ENCODE measurements around the gene VAX1.
"Not testable (repeated sequence)": the region's sequence is repeated elsewhere in the genome, so short reads cannot be mapped to it uniquely, and the experiment has no call there.

The VAX1 gene, protein sequence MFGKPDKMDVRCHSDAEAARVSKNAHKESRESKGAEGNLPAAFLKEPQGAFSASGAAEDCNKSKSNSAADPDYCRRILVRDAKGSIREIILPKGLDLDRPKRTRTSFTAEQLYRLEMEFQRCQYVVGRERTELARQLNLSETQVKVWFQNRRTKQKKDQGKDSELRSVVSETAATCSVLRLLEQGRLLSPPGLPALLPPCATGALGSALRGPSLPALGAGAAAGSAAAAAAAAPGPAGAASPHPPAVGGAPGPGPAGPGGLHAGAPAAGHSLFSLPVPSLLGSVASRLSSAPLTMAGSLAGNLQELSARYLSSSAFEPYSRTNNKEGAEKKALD

DNA sequence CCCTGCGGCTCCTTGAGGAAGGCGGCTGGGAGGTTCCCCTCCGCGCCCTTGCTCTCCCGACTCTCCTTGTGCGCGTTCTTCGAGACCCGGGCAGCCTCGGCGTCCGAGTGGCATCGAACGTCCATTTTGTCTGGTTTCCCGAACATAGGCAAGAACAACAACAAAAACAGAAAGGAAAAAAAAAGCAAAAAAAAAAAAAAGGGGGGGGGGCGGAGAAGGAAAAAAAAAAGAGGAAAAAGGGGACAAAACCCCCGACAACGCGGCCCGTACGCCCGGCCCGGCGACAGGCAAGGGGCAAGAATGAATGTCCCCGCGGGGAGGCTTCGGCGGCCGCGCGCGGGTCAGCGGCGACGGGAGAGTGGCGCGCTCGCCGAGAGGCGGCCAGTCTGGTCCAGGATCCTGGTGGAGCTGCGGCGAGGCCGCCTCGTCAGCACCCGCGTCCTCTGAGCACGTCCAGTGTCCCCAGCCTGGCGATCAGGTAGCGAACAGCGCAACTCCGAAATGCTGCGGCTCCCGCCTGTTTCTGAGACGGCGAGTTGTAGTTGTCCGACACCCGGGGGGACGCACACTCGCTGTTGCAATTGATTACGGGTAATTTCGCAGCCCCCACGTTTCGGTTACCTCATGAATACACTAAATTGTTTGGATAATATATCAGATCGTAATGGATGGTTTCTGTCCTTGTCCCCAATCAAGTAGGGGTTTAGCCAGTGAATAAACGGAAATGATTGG, at the start of gene VAX1:
Gene VAX1 (minus strand): TSS at position 360 of the 732 bp plus-strand sequence. CDS start 214 bp downstream, at position 146.
- H3K4me3 ChIP-seq (ENCODE audit: low read length) = no peak within 1 kb of the TSS
- peaks cover 95% of the 10 kb centered on the region for H3K27me3 ChIP-seq (ENCODE audit: control insufficient read depth, insufficient read depth, low read length)
- no peaks in the 10 kb centered on the region for H3K36me3 ChIP-seq (ENCODE audit: control insufficient read depth, insufficient read depth, low read length)
- no peaks in the 10 kb centered on the region for H3K9me3 ChIP-seq (ENCODE audit: control insufficient read depth, low read length)
- peaks cover 11% of the 10 kb centered on the region for H3K4me1 ChIP-seq (ENCODE audit: control insufficient read depth, insufficient read depth, low read length)
- H3K9ac ChIP-seq (ENCODE audit: low read length) = no peak within 1 kb of the TSS

DNA sequence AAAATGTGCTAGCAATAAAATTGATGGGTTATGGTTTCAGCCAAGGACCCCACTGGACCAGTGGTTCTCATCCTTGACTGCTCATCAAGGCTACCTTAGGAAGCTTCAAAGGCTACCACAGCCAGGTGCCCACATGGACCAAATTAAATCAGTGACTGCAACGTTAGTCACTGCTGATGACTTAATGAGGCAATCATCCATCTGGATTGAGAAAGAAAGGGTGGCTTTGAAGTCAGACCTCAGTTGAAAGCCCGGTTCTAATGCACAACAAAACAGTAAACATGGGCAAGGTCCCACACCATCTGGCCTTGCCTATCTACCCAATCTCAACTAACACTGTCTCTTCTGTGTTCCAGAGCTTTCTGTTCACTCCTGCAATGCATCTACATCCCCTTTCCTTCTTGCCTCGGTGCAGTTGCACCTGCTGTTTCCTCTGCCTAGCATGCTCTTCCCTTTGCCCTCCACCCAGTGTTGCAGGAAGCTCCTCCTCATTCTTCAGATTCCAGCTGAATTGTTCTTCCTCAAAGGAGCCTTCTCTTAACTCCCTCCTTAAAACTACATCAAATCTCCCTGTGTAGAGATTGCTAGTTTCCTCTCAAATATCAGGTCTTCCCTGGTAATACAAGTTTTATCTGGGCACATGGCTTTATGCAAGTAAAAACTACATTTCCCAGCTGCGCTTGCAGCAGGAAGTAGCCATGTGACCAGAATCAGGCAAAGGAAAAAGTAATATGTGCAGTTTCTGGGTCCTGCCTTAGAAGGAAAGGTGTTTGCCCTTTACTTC, 49.0 kb upstream of the VAX1 start:
- Histone ChIP-seq H3K27me3 (ENCODE audit: control insufficient read depth, insufficient read depth, low read length) (peaks cover 3% of the 10 kb centered on the region), H3K9me3 (ENCODE audit: control insufficient read depth, low read length) (no peaks in the 10 kb centered on the region), H3K4me3 (ENCODE audit: low read length) (no peak overlapping the region), H3K9ac (ENCODE audit: low read length) (no peak overlapping the region), H3K36me3 (ENCODE audit: control insufficient read depth, insufficient read depth, low read length) (no peaks in the 10 kb centered on the region), H3K4me1 (ENCODE audit: control insufficient read depth, insufficient read depth, low read length) (no peaks in the 10 kb centered on the region)

DNA sequence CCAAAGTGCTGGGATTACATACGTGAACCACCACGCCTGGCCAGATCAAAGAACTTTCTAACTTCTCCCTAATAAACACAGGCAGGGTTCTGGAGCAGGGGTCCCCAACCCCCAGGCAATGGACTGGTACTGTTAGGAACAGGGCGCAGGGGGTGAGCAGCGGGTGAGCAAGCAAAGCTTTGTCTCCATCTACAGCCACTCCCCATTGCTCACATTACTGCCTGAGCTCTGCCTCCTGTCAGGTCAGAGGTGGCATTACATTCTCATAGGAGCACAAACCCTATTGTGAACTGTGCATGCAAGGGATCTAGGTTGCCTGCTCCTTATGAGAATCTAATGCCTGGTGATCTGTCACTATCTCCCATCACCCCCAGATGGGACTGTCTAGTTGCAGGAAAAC, 47.7 kb upstream of the VAX1 start:
- not testable (repeated sequence) for H3K9me3 ChIP-seq (ENCODE audit: control insufficient read depth, low read length); H3K4me1 ChIP-seq (ENCODE audit: control insufficient read depth, insufficient read depth, low read length); H3K4me3 ChIP-seq (ENCODE audit: low read length); H3K36me3 ChIP-seq (ENCODE audit: control insufficient read depth, insufficient read depth, low read length); H3K9ac ChIP-seq (ENCODE audit: low read length); H3K27me3 ChIP-seq (ENCODE audit: control insufficient read depth, insufficient read depth, low read length)

DNA sequence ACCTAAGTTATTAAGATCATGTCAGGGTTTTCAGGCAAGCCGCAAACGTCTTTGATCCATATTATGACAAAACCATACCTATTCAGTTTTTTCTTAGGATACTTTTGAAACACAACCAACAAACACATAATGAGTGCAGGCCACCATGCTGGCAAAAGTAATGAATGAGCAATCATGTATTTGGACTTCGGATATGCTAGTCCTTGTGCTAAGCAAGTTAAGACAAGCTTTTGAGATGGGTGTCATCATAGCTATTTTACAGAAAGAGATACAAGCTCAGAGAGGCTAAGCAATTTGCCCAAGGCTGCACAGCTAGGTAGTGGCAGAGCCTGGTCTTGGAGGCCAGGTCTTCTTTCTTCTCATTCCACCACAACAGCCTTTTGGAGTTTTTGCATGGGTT, 46.8 kb upstream of the VAX1 start:
- H3K9me3 ChIP-seq (ENCODE audit: control insufficient read depth, low read length) = no peaks in the 10 kb centered on the region

DNA sequence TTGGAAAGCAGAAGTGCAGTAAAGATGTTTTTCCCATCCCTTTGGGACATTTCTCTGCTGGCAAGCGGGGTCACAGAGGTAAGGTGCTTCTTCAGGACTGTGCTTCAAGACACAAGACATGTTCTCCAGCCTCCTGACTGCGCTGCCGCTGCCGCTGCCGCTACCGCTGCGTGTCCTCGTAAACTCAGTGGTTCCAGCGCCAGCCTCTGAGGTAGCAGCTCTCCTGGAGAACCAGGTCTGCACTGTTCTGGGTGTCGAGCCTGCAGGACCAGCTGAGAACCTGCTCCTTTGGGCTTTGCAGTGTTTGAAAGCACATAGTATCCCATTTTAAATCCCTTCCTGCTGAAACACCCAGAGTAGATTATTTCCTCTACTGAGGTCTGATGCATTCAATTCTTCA, 46.2 kb upstream of the VAX1 start:
- Histone ChIP-seq H3K4me3 (ENCODE audit: low read length) (no peak overlapping the region), H3K9ac (ENCODE audit: low read length) (no peak overlapping the region), H3K9me3 (ENCODE audit: control insufficient read depth, low read length) (no peaks in the 10 kb centered on the region), H3K27me3 (ENCODE audit: control insufficient read depth, insufficient read depth, low read length) (peaks cover 7% of the 10 kb centered on the region), H3K4me1 (ENCODE audit: control insufficient read depth, insufficient read depth, low read length) (no peaks in the 10 kb centered on the region), H3K36me3 (ENCODE audit: control insufficient read depth, insufficient read depth, low read length) (no peaks in the 10 kb centered on the region)

More for the DNA sequence above, 46.8 kb upstream of the VAX1 start:
- Histone ChIP-seq H3K4me1 (ENCODE audit: control insufficient read depth, insufficient read depth, low read length) (no peaks in the 10 kb centered on the region), H3K9ac (ENCODE audit: low read length) (no peak overlapping the region), H3K4me3 (ENCODE audit: low read length) (no peak overlapping the region), H3K36me3 (ENCODE audit: control insufficient read depth, insufficient read depth, low read length) (no peaks in the 10 kb centered on the region), H3K27me3 (ENCODE audit: control insufficient read depth, insufficient read depth, low read length) (peaks cover 7% of the 10 kb centered on the region)

DNA sequence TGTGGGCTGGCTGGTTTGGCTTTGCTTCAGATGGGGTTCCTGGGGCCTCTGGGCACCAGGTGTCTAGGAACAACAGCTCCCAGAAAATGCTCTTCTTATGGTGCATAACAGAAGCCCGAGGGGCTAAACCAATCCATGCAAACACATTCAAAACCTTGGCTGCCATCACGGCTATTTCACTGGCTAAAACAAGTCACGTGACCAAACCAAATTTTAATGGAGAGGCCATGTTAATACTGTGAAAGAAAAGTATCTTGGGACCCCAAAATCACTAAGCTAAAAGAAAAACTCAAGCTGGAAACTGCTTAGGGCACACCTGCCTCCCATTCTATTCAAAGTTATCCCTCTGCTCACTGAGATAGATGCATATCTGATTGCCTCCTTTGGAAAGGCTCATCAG, 40.1 kb upstream of the VAX1 start:
- peaks cover 20% of the 10 kb centered on the region for H3K27me3 ChIP-seq (ENCODE audit: control insufficient read depth, insufficient read depth, low read length)

DNA sequence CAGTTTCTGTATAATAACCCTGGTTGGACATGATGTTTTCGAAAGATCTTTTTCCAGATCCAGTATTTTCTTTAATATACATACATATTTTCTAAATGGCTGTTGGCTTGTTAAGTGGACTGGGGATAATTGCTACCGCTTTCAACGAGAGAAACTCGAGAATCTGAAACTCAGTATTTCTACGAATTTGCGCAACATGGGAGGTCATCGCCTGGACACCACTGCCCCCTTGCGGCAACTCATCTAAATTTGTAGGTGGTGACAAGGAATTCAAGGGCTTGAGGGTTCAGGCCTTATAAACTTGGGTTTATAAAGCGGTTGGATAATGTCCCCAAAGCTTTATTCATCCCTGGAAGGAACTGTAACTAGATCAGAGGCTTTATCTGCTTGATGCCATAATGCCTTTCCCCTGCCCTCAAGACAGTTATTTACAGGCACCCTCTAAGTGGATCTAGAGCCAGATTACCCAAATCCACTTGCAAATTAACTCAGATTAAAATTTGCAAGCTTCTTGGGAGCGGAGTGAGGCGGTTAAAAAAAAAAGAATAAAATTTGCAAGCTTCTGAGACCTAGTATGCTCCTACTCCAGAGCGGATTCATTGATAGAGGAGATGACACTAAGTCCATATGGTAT, 37.9 kb upstream of the VAX1 start:
- H3K9me3 ChIP-seq (ENCODE audit: control insufficient read depth, low read length) = no peaks in the 10 kb centered on the region
- H3K9ac ChIP-seq (ENCODE audit: low read length) = no peak overlapping the region
- H3K27me3 ChIP-seq (ENCODE audit: control insufficient read depth, insufficient read depth, low read length) = peaks cover 41% of the 10 kb centered on the region
- H3K36me3 ChIP-seq (ENCODE audit: control insufficient read depth, insufficient read depth, low read length) = no peaks in the 10 kb centered on the region
- H3K4me3 ChIP-seq (ENCODE audit: low read length) = peak overlapping the region; percentile 31
- H3K4me1 ChIP-seq (ENCODE audit: control insufficient read depth, insufficient read depth, low read length) = peaks cover 7% of the 10 kb centered on the region

More for the DNA sequence above, 40.1 kb upstream of the VAX1 start:
- Histone ChIP-seq H3K36me3 (ENCODE audit: control insufficient read depth, insufficient read depth, low read length) (no peaks in the 10 kb centered on the region), H3K4me3 (ENCODE audit: low read length) (no peak overlapping the region), H3K9me3 (ENCODE audit: control insufficient read depth, low read length) (no peaks in the 10 kb centered on the region), H3K4me1 (ENCODE audit: control insufficient read depth, insufficient read depth, low read length) (peaks cover 7% of the 10 kb centered on the region), H3K9ac (ENCODE audit: low read length) (no peak overlapping the region)

DNA sequence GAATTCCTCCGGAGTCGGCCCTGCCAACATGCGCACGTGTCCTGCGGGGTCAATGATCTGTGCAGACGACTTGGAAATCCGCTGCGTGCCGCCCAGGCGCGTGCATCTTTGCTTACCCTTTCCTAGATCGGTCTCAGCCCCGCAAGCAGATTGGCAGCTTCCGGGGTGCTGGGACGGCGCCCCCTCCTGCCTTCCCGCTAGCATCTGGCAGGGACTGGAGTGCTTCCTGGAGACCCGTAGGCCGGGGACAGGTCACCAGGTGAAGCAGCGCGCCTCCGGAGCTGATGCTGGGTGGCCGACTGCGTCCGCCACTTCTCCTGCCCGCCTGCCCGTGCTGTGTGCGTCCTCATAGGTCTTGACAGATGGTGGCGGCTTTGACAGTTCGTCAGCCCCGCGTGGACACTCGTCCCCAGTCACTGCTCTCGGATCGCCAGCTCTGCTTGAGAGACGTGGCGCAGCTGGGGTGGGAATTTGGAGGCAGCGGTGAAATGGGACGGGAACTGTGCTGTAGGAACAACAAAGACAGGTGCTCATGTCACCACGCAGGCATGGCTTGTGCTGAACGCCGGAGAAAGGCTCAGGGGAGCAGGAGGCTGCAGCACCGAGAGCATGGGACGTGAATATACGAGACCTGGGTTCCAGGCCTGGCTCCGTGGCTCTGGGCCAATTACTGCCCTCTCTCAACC, 37.3 kb upstream of the VAX1 start:
- Histone ChIP-seq H3K9ac (ENCODE audit: low read length) (no peak overlapping the region), H3K36me3 (ENCODE audit: control insufficient read depth, insufficient read depth, low read length) (no peaks in the 10 kb centered on the region), H3K4me3 (ENCODE audit: low read length) (peak overlapping the region; percentile 31), H3K27me3 (ENCODE audit: control insufficient read depth, insufficient read depth, low read length) (peaks cover 47% of the 10 kb centered on the region), H3K9me3 (ENCODE audit: control insufficient read depth, low read length) (no peaks in the 10 kb centered on the region), H3K4me1 (ENCODE audit: control insufficient read depth, insufficient read depth, low read length) (peaks cover 7% of the 10 kb centered on the region)

DNA sequence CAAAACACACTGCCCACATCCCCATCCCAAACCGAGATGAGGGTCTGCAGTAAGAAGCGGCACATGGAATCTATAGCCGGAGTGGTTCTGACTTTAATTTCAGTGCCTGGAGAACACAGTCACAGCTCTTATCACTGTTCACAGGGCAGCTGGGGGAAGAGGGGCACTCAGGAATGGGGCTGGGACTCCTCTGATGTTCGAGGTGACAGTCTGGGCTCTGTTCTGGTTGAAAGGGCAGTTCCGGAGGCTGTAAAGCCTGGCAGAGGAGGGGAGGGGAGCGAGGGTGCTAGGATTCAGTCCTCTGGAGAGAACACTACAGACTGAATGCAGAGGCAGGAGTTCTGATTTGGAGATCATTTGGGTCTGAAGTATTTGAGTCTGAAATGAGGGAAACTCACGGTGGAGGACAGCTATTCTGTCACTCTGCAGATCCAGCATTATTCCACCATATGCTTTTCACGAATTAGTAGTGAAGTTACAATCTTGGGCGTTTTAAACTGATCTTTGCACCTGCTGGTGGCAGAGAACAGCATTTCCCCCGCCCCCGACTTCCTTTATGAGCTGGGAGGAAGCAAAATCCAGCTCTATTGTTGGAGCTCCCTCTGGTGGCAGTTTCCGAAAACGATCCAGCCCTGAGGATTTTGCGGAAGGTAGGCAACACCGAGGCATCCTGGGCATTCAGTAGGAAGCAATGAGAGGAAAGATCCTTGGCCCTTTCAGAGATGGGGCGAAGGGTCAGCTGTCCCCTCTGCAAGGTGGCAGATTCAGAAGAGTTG, 36.6 kb upstream of the VAX1 start:
- H3K9ac ChIP-seq (ENCODE audit: low read length) = no peak overlapping the region
- peaks cover 50% of the 10 kb centered on the region for H3K27me3 ChIP-seq (ENCODE audit: control insufficient read depth, insufficient read depth, low read length)
- peak overlapping the region; percentile 31 for H3K4me3 ChIP-seq (ENCODE audit: low read length)
- H3K36me3 ChIP-seq (ENCODE audit: control insufficient read depth, insufficient read depth, low read length) = no peaks in the 10 kb centered on the region
- peaks cover 7% of the 10 kb centered on the region for H3K4me1 ChIP-seq (ENCODE audit: control insufficient read depth, insufficient read depth, low read length)
- H3K9me3 ChIP-seq (ENCODE audit: control insufficient read depth, low read length) = no peaks in the 10 kb centered on the region

DNA sequence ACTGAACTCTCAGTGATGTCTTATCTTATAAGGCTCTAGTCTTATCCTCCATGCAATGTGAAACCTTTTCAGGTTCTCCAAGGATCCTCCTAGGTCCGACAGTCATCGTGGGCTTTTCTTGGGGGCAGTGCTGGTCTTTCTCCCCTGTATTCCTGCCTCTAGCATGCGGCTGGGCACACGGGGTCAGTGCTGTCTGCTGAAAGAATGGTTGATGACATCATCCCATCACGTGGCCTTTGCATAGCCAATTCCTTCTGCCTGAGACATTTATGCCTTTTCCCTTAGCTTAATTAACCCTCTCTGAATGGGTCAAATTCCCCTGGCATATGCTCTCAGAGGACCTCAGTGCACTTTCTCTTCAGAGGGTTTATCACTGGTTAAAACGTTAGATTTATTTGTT, 32.2 kb upstream of the VAX1 start:
- Histone ChIP-seq H3K9ac (ENCODE audit: low read length) (no peak overlapping the region), H3K36me3 (ENCODE audit: control insufficient read depth, insufficient read depth, low read length) (no peaks in the 10 kb centered on the region), H3K4me3 (ENCODE audit: low read length) (no peak overlapping the region), H3K9me3 (ENCODE audit: control insufficient read depth, low read length) (no peaks in the 10 kb centered on the region), H3K4me1 (ENCODE audit: control insufficient read depth, insufficient read depth, low read length) (peaks cover 19% of the 10 kb centered on the region), H3K27me3 (ENCODE audit: control insufficient read depth, insufficient read depth, low read length) (peaks cover 93% of the 10 kb centered on the region)

DNA sequence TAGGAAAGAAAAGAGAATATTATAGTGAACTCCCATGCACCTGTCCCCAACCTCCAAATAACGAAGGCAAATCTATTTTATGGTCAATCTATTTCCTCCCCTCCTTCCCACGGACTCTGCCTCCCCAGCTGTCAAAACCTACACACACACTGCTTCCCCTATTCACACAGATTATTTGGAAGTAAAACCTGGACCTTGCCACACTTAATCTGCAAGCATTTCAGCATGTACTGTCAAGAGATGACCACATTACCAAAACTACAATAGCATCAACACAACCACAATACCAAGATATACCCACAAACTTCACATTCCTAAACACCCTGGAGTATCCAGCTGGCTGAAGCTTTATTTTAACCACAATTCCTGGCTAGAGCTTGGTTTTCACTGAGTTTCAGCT, 31.4 kb upstream of the VAX1 start:
- H3K36me3 ChIP-seq (ENCODE audit: control insufficient read depth, insufficient read depth, low read length) = no peaks in the 10 kb centered on the region
- no peak overlapping the region for H3K4me3 ChIP-seq (ENCODE audit: low read length)
- no peaks in the 10 kb centered on the region for H3K9me3 ChIP-seq (ENCODE audit: control insufficient read depth, low read length)
- peaks cover 98% of the 10 kb centered on the region for H3K27me3 ChIP-seq (ENCODE audit: control insufficient read depth, insufficient read depth, low read length)
- no peak overlapping the region for H3K9ac ChIP-seq (ENCODE audit: low read length)
- peaks cover 24% of the 10 kb centered on the region for H3K4me1 ChIP-seq (ENCODE audit: control insufficient read depth, insufficient read depth, low read length)
